Measurements from ENCODE around the gene KRT34.

- TF ChIP-seq ZNF565 (CRISPR knock-in tag; conservative IDR thresholded peaks at IDR 0.05; ENCODE audit: low read depth), result no peak
- no peak for TF ChIP-seq ZC3H10 (CRISPR knock-in tag; IDR thresholded peaks at IDR 0.05)
- TF ChIP-seq ESRRG (CRISPR knock-in tag; IDR thresholded peaks at IDR 0.05), result no peak
- no peak for TF ChIP-seq POU6F1 (CRISPR knock-in tag; IDR thresholded peaks at IDR 0.05; ENCODE audit: borderline replicate concordance, low read depth)
- TF ChIP-seq PATZ1 (CRISPR knock-in tag; IDR thresholded peaks at IDR 0.05; ENCODE audit: borderline replicate concordance), result no peak
- TF ChIP-seq CSRNP3 (CRISPR knock-in tag; IDR thresholded peaks at IDR 0.05), result no peak
- TF ChIP-seq CREB5 (CRISPR knock-in tag; IDR thresholded peaks at IDR 0.05; ENCODE audit: low read depth), result no peak
These were observed 36.2 kb upstream of the KRT34 start for GRCh38 chr17:41418116-41418860.

Measured in SK-N-SH treated with all-trans-retinoic acid at 6 μM for 48 hours (cell line).